Fibroblast of villous mesenchyme (primary cell): Measurements from ENCODE around the gene TCOF1. TPM values are rescaled to one million over a fixed set of nuclear protein-coding genes. Genes with fewer than 3 reads are reported as not detected.

Experiments
- DNase-seq: peaks from one replicate; pipeline ENCODE4 v3.0.0-alpha.2; 2010; ENCODE audit warnings: low read depth
- H3K4me3 ChIP-seq: 2 replicates; pipeline ENCODE4 v1.5.1; 2011; ENCODE audit warnings: low read depth, mild to moderate bottlenecking, low read length
- total RNA-seq: library from RNA; depleted of rRNA; stranded (reverse); fragments of >200 nt; gene quantifications from 2 replicates; pipeline ENCODE4 v1.2.3, GENCODE V29; 2012
- TF ChIP-seq, protein P1 (sequence below): IDR thresholded peaks from 2 replicates; pipeline ENCODE4 v1.5.1; 2012; ENCODE audit warnings: low read depth, mild to moderate bottlenecking, low read length; ENCODE audit not compliant: insufficient read depth

Gene TCOF1
- total RNA-seq, 1 donor = 23.7 TPM

DNA sequence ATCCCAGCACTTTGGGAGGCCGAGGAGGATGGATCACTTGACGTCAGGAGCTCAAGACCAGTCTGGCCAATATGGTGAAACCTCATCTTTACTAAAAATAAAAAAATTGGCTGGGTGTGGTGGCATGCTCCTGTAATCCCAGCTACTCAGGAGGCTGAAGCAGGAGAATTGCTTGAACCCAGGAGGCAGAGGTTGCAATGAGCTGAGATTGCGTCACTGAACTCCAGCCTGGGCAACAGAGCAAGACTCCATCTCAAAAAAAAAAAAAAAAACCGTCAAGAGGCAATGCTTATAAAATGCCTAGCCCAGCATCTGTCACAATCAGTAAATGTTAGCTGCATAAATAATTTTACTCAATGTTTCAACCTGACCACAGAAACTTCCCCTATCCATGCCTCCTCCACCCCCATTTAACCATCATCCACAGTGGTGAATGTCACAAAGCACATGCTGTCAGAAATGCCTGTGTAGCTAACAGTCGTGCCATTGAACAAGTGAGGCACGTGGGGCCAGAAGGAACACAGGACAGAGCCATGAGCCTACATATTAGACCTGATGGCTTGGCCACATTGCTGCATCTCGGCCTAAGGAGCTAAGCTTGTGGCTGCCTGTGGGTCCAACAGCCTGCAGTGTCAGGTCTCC, 16.8 kb upstream of the TCOF1 start:
- TF ChIP-seq, protein P1, sequence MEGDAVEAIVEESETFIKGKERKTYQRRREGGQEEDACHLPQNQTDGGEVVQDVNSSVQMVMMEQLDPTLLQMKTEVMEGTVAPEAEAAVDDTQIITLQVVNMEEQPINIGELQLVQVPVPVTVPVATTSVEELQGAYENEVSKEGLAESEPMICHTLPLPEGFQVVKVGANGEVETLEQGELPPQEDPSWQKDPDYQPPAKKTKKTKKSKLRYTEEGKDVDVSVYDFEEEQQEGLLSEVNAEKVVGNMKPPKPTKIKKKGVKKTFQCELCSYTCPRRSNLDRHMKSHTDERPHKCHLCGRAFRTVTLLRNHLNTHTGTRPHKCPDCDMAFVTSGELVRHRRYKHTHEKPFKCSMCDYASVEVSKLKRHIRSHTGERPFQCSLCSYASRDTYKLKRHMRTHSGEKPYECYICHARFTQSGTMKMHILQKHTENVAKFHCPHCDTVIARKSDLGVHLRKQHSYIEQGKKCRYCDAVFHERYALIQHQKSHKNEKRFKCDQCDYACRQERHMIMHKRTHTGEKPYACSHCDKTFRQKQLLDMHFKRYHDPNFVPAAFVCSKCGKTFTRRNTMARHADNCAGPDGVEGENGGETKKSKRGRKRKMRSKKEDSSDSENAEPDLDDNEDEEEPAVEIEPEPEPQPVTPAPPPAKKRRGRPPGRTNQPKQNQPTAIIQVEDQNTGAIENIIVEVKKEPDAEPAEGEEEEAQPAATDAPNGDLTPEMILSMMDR = no peak
- H3K4me3 ChIP-seq = no peak overlapping the region
- no peak for DNase-seq

DNA sequence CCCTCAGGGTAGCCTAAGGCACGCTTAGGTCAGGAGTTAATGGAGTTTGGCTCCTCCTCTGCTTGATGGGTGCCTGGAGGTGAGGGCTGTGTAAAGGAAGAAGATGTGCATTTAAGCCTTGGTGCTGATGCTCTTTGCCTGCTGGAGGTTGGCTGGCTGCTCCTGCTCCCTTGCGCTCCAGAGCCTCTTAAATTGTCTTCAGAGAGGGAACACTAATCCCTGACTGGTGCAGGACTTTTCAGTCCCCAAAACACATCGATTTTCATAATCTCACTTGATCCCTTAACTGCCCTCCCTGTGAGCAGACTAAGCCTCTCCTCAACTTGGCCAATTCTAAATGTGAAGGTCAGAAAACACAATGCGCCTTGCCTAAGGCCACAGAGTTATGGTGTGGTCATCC, 16.2 kb upstream of the TCOF1 start:
- no peak overlapping the region for H3K4me3 ChIP-seq
- TF ChIP-seq, protein P1 = no peak
- no peak for DNase-seq

DNA sequence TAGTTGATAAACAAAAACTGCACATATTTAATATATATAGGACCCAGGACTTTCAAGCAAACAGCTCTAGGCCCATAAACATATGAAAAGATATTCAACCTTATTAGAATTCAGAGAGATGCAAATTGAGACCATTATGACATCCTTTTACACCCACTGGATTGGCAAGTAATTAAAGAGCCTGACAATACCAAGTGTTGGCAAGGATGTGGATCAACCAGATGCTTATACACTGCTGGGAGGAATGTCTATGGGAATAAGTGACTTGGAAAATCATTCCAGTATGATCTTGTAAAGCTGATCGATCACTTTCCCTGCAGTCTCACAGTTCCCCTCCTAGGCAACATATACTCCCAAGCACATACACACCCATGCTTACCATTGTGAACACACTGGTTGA, 15.5 kb upstream of the TCOF1 start:
- no peak for DNase-seq
- no peak overlapping the region for H3K4me3 ChIP-seq
- TF ChIP-seq, protein P1 = no peak

DNA sequence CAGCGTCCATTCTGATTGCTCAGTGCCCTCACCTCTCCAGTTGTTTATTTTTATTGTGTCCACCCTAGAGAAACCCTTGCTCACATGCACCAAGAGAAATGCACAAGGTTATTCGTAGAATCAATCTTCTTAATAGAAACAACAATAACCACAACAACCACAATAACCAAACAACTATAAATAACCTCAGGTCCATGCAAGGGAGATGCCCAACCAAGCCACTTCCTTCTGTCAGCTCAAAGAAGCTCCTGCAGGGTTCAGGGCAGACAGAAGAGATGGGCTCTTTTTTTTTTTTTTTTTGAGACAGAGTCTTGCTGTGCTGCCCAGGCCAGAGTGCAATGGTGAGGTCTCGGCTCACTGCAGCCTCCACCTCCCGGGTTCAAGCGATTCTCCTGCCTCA, 14.9 kb upstream of the TCOF1 start:
- DNase-seq = no peak
- TF ChIP-seq, protein P1 = no peak
- no peak overlapping the region for H3K4me3 ChIP-seq

DNA sequence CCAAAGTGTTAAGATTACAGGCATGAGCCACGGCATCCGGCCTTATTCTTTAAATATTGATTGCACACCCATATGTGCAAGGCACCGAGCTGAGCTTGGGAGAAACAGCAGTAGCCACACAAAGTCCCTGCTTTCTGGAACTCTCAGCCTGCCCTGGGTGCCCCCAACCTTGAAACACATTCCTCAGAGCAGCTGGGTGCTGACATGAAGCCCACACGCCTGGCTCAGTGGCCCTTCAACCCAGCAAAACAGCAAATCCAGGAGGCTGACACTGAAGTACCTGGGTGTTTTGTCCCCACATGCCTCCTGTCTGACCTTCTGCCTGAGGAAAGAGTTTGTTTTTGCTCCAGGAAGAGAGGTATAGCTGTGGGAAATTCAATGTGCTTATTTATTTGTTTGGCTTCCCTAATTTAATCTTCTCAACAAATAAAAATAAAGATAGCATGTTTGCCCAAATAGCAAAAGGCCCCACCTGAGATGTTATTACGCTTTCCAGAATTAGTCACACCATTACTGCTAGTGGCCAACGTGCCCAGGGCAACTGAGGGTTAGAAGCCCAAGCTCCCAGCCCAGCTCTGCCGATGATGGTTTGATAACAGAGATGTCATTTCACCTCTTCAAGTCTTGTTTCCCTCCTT, 13.4 kb upstream of the TCOF1 start:
- TF ChIP-seq, protein P1 = no peak
- no peak for DNase-seq
- no peak overlapping the region for H3K4me3 ChIP-seq

DNA sequence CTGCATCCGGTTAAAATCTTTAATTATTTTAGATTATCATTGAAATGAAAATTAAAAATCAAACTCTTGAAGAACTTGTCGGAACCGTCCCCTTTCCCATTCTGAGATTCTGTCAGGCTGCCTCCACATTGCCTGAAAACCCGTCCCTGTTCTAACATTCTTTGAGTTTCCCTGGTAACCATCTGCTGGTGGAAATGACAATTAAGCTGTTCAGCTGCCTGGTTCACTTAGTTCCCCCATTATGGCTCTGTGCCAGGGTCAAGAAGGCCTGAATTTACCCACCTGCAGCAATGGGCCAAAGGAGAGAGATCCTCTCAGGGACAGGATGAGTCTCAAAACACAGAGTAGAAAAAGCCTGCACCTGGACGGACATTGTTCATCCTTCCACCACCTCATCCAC, 11.8 kb upstream of the TCOF1 start:
- TF ChIP-seq, protein P1 = no peak
- no peak overlapping the region for H3K4me3 ChIP-seq
- no peak for DNase-seq
